IPS DF 4.7 (cell line): ENCODE measurements around the gene HES6.
"Not testable (repeated sequence)": the region's sequence is repeated elsewhere in the genome, so short reads cannot be mapped to it uniquely, and the experiment has no call there.

ENCODE experiments used
- DNase-seq: peaks from one replicate; pipeline ENCODE4 v3.0.0-alpha.2; 2013; ENCODE audit warnings: low spot score; ENCODE audit errors: extremely low read depth

The HES6 gene

GRCh38 chr2:238273433-238273832, 33.6 kb upstream of the HES6 start:
- not testable (repeated sequence) for DNase-seq

- no peak for DNase-seq
These were observed 32.3 kb upstream of the HES6 start for GRCh38 chr2:238272156-238272555.

- DNase-seq = not testable (repeated sequence)
These were observed 31.8 kb upstream of the HES6 start for GRCh38 chr2:238271686-238272085.

- no peak for DNase-seq
These were observed 31.3 kb upstream of the HES6 start for GRCh38 chr2:238271061-238271554.

- DNase-seq = no peak
These were observed 30.8 kb upstream of the HES6 start for GRCh38 chr2:238270606-238271005.

GRCh38 chr2:238269741-238270140, 29.9 kb upstream of the HES6 start:
- no peak for DNase-seq

GRCh38 chr2:238267884-238268680, 28.2 kb upstream of the HES6 start:
- no peak for DNase-seq

GRCh38 chr2:238267341-238267710, 27.5 kb upstream of the HES6 start:
- no peak for DNase-seq

- no peak for DNase-seq
These were observed 25.8 kb upstream of the HES6 start for GRCh38 chr2:238265605-238266004.

GRCh38 chr2:238264072-238264460, 24.2 kb upstream of the HES6 start:
- no peak for DNase-seq

GRCh38 chr2:238263204-238264071, 23.6 kb upstream of the HES6 start:
- DNase-seq = no peak

- no peak for DNase-seq
These were observed 22.8 kb upstream of the HES6 start for GRCh38 chr2:238262496-238263122.

GRCh38 chr2:238261718-238262375, 22.0 kb upstream of the HES6 start:
- no peak for DNase-seq

- DNase-seq = no peak
These were observed 21.0 kb upstream of the HES6 start for GRCh38 chr2:238260883-238261282.

- DNase-seq = no peak
These were observed 19.5 kb upstream of the HES6 start for GRCh38 chr2:238259061-238260020.

GRCh38 chr2:238257786-238258700, 18.2 kb upstream of the HES6 start:
- DNase-seq = no peak

- DNase-seq = no peak
These were observed 16.8 kb upstream of the HES6 start for GRCh38 chr2:238256594-238257104.

GRCh38 chr2:238256111-238256510, 16.3 kb upstream of the HES6 start:
- DNase-seq = no peak

- no peak for DNase-seq
These were observed 15.8 kb upstream of the HES6 start for GRCh38 chr2:238255636-238256035.
